C1 segment of cervical spinal cord (tissue), 14 donors: ENCODE measurements around the gene AAK1.

ENCODE experiments used
- DNase-seq, 14 donors: peaks; one replicate each; lab custom pipeline; 2025; lab: John Stamatoyannopoulos, UW

The AAK1 gene

DNA sequence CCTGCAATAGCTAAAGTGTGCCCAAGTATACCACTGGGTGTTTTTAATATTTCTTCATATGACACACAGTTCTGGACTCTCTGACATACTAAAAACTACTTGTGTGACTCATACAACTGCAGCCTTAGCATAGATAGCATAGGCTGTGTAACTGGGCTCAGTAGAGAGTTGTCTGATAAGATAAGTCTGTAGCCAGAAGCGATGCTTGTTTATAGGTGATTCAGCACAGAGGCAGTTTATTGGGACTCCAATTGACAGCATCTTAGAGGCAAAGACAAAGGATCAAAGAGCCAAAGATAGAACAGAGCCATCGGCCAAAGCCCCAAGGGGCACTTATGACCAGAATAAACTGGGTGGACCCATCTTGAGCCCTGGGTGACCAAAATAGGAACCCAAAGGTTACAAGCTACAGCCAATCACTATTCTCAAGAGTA is 42.3 kb downstream of the AAK1 start:
- no peak for DNase-seq

DNA sequence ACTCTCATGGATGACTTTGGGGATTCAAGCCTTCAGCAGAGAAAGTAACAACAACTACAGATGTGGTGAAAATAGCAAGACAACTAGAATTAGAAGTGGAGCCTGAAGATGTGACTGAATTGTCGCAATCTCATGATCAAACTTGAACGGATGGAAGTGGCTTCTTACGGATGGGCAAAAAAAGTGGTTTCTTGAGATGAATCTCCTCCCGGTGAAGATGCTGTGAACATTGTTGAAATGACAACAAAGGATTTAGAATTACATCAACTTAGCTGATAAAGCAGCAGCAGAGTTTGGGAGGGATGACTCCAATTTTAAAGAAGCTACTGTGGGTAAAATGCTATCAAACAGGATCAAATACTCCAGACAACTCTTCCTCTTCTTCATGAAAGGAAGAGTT is 43.1 kb downstream of the AAK1 start:
- no peak for DNase-seq

DNA sequence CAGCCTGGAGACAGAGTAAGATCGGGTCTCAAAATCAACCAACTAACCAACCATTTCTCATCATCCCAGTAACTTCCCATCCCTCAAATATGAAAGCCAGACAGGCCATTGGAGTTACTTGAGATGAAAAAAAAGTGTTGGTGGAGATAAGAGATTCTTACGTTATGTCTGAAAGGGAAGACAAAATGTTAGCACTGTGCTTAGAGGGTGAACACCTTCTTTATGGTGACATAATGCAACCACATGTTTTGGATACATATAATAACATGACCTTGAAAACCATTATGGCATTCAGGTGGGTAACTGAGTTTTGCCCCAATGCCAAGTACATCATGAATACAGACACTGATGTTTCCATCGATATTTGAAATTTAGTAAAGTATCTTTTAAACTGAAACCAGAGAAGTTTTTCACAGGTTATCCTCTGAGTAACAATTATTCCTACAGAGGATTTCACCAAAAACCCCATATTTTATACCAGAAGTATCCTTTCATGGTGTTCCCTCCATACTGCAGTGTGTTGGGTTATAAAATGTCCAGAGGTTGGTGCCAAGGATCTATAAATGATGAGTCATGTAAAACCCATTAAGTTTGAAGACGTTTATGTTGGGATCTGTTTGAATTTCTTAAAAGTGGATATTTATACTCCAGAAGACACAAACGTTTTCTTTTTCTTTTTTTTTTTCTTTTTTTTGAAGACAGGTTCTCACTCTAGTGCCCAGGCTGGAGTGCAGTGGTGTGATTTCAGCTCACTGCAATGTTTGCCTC is 45.5 kb downstream of the AAK1 start:
- no peak for DNase-seq

DNA sequence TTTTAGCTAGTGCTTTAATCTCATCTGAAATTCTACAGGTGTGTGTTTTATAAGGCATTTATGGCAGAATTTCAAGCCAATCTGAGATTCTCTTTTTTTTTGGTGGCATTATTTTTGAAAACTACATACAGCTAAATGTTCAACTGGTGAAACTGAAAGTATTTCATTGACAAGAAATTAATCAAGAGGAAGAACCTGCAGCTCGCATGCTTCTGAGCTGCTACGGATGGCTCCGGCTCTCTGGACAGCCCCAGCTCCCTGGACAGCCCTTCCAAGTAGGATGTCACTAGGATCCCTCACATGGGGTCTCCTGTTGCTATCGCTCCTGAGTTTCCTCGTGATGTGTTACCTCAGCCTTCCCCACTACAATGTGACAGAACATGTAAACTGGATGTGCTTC is 46.4 kb downstream of the AAK1 start:
- DNase-seq = no peak

DNA sequence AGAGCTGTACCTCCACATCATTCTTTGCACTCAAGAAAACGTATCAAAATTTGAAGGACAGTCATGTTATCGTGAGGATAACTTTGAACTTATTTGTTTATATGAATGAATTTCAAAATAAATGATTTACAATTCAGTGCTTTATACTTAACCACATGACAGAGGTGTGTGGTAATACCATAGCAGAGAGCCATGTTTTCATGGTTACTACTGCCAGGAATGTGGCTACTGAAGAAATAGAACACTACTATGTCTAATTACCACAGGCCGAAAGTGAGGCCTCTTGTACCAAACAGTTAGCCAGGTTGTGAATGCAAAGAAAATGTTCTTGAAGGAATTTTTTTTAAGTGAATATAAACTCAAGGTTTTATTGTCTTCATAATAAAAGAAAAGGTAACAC is 49.2 kb downstream of the AAK1 start:
- DNase-seq = no peak

DNA sequence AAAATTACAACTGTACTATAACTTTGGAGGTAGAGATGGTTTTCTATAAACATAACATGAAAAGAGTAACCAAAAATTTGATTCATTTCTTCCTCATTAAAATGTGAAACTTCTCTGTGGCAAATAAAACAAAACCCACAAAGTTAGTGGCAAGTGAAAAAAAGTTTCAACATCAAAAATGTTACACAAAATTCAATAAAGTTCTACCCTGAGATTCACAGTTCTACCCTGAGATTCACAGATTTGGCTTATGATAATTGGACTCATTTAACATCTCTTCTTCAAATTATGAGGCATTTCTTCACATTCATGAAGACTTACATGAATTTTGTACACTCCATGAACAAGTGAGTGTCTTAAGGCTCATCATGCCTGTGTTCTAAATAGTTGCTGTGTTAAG is 51.0 kb downstream of the AAK1 start:
- no peak for DNase-seq

DNA sequence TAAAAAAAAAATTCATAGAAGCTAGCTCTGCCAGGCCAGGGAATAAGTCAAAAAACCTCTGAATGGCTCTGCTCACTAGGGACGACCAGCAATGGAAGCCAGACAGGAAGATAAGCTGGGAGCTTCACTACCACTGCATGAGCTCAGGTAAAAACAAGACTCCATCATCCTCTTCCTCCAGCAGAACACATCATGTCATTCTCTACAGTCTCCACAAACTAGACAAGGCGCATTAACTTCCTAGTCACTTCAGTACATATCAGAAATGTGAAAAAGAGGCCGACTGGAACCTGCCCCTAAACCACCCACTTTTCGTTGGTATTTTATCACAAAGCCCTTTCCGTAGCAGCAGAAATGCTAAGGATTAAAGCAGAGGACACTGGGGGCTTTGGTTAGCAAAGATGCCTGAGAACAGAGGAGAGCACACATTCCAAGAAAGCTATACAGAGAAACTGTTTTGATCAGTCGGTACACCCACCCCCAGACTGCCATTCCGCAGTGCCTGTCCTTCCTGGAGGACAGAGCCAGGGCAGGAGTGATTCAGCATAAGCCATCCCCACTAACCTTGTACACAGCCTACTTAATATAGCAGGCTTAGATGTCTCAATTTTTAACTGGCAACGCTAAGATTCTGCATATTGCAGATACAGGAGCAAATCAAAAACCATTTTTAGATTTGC is 53.4 kb downstream of the AAK1 start:
- no peak for DNase-seq

DNA sequence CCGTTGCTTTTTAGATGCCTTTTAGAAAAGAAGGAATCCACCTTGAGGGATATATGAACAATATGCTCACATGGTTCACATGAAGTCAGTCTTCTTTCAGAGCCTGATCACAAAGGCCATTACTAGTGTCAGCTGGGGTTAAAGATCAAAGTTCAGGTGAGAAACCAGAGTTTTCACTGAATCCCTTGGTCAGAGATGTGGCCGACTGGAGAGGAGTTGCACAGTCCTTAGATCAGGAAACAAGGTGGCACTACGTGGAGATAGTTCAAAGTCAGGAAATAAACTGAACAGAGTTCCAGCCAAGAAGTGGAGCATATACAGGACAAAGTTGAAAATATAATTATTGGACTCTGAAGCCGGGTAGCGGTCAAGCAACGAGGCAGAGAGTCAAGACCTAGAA is 54.6 kb downstream of the AAK1 start:
- no peak for DNase-seq

DNA sequence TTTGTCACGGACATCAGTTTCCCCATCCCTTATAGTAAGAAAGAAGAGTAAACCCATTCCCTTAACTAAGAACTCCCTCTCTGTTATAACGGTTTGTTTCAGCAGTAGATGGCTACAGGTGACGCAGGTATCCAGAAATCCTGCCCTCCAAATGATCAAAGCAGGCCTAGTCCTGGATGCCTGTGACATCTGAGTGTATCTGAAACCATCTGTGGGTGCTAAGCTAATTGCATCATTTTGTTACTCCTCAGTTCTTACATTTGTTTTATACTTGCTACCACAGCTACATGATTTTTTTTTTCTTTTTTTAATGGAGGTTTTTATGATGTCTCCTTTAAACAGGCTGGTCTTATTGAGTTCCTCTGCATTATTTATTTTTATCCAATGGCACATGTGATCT is 55.1 kb downstream of the AAK1 start:
- no peak for DNase-seq

DNA sequence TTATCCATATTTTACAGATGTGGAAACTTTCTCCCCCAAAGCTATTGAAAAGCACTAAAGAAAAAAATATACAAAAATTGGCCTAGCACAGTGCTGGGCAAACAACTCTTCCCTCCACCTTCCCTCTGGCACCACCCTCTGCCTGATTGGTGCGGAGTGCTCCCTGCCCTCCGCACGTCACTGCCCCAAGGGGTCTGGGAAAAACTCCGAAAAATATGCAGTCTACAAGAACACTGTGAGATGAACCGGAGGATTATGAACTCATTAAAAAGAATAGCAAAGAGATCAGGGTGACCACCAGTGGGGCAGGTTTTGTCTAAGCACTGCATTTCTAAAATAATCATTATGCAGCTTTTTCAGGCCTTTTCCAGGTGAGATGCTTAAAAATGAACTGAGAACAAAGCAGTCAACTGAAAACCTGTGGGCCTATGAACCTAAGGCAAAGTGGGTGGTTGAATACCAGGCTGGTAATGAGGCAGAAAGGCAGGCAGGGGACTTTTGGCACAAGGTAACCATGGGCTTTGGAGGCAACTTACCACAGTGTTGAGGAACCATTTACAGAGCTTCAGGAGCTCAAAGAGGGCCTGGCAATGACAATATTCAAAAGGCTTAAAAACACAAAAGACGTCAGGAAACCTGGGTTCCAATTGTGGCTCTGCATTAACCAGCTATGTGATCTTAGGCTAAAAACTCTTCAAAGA is 57.5 kb downstream of the AAK1 start:
- DNase-seq = no peak

DNA sequence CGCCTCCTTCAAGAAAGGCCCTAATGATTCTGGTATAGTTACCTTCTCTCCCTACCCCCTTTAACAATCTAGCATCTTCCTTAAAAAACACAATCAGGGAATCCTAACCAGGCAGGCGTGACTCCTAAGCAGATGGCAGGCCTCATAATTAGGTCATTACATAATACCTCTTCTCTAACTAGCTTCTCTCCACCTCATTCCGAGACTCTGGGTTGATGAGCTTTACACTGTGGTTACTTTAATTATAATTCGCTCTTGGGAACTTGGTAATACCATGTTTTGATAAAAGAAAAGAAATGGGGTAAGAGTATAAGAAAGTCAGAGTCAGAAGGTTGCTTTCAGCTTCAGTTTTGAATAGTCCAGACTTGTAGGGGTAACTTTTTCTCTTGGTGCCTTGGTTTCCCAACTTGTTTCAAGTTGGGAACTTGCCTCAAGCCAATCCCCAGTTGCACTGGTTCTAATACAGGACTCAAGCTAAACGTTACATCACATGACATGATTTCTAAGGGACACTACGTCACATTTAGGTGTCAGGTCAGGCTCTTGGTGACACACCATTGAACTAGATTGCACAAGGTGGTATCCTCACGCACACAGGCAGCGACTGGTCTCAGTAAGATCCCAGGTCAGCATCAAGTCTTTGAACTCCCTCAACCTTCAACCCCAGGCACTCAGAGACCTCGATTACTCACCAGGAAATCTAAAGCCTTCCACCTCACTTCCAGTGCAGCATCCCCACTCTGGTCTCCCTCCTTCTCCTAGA is 59.2 kb downstream of the AAK1 start:
- DNase-seq = peak in 1 of 14 donors; percentile 69

DNA sequence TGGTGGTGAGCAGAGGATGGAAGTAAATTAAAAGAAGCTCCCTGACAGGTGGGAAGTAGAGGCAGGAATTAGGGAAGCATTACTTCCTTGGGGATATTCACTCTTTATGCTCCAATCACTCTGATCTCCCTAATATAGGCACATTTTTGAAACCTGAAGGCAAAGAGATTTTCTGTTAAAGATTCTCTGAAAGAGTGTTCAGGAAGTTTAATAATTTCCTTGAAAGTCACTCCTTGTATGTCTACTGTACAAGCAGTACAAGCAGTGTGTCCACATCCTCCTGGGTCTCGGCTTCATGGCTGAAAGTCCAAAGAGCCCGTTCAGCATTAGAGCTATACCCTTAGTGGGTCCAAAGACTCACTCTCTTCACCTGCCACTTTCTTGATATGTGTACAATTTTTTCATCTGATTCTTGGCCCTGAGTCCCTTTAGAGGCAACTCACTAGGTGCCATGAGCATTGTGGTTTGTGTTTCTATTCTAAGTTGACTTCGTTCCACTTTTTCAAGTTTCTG is 60.2 kb downstream of the AAK1 start:
- DNase-seq = no peak

DNA sequence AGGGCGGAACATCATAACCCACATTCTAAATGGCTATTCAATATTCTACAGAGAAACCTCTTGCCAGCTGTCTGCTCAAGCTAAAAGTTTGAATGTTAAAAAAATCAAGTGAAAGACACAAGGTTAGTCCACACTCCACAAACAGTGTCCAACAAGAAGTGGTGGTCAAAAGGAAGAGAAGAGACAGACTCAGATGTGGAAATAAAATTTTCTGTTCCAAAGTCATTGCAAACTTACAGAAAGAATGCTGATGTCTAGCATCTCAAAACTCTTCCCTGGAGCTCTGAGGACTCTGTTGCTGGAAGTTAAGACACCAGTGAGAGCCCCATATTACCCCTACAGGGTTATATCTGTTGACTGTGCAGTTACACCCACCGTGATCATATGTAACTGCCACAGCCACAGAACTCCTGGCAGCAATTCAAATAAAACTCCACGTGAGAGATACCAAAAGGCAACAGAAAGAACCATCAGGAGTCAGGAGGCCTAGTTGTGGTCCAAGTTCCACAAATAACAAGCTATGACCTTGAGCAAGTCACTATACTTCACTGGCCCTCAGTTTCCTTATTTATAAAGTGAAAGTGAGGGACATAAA is 60.9 kb downstream of the AAK1 start:
- no peak for DNase-seq

DNA sequence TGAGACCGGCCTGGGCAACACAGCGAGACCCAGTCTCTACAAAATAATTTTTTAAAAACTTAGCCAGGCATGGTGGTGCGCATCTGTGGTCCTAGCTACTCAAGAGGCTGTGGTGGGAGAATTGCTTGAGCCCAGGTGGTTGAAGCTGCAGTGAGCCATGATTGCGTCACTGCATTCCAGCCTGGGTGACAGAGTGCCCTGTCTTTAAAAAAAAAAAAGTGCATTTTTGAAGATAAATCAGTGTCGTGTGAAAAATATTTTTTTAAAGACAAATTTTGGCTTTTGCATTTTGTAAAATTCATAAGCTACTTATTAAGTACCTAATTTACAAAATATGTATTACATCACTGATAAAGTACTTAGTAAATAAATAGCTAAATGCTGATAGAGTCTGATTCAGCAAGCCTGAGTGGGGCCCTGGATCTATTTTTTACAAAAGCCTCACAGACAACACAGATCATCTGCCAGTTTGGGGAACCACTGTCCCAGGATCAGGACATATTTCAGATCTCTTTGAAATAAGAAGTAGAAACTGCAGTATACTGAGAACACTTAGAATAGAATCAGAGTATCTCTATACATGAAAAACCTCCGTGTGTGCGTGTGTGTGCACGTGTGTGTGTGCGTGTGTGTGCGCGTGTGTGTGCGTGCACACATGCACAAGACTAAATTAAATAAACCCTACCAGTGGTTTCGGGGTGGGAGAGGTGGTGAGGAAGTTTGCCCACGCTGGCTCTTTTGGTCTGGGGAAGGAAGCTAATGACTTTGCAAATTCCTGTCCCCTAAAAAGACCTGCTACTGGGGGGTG is 61.6 kb downstream of the AAK1 start:
- DNase-seq = peak in 3 of 14 donors; percentile 7 to 12 (median 12)

DNA sequence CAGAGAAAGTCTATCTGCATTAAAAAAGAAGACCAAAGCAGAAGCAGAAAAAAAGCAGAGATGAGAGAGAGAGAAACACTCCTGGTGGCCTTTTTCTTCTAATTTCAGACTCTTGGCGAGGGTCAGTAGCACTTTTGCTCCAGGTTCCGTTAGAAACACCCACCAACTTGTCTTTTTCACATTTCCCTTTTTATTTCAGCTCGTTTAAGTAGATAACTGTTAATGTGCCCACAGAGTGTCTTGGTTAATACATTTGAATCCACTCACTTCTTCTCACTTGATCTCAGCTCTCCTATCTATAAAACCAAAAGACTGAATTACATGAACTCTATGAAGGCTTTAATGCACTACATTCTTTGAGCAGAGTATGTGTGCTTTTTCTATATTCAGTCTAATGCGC is 63.1 kb downstream of the AAK1 start:
- no peak for DNase-seq

DNA sequence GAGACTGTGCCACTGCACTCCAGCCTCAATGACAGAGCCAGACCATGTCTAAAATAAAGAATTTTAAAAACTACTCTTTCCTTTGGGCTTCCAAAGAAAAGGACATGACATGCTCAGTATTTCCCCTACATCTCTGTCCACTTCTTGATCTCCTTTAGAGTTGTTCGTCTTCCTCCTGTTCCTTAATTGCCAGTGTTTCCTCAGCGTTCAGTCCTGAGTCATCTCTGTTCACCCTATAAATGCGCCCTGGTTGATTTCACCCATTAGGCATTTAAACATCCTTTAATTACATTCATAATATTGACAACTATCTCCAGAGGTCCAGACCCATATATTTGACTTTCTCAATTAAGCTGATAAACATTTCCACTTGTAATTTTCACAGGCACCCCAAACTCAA is 64.0 kb downstream of the AAK1 start:
- no peak for DNase-seq

DNA sequence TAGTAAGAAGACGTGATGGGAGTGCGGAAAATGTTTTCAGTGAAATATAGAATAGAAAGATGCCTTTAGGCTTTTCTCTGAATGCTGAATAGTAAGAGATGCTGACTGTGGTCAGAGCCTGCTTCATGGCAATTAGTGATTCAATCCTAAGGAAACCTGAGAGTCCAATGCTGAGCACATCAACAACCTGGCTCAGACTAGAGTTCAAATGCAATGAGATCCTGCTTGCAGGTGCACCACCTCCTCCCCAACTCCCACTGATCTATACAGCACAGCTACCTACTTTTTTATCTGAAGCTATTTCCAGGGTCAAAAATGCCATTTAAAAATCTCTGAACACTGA is 65.4 kb downstream of the AAK1 start:
- DNase-seq = no peak

DNA sequence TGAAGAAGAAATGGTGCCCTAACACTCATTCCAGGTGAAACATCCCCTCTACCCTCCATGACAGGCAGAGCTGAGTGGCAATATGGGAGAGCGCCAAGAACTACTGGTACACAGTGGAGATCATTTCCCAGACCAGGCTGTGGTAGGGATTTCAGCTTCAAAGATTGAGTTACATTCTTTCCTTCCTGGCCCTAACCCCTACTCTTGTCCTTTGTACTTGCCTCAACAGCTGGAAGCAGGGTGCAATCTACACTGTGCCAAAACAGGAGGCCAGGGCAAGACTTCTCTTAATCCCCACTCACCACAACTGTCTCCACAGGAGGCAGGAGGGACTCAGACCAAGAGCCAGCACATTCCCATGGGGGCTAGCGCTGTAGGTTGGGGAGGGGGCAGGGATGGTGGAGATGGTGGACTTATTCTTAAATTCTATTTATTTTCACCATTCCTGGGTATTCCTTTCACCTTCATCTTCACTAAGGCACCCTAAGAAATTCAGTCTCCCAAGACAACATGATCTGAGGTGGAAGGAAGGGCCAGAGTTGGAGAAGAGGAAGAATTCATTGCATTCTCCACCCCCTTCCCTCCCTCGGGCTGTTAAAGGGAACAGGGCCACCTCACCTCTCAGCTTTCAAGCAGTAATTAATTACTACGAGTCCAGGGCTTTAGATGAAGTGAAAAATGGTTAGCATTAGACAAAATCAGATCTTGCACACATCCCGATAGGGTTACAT is 65.9 kb downstream of the AAK1 start:
- no peak for DNase-seq

DNA sequence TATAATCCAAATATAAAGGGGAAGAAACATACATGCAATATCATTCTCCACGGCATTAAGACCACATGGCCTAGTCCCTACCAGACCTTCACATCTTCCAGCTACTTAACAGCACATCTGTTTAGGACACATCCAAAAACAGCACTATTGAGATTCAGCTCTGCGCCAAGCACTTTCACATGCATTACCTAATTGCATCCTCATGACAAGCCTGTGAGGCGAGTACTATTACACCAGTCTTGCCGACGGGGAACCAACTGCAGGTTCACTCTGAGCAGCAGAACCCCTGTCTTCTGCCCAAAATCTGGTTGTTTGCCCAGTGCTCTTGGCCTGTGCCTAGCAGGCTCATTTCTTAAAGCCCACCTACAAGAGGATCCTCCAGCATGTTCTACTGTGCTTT is 66.7 kb downstream of the AAK1 start:
- no peak for DNase-seq

DNA sequence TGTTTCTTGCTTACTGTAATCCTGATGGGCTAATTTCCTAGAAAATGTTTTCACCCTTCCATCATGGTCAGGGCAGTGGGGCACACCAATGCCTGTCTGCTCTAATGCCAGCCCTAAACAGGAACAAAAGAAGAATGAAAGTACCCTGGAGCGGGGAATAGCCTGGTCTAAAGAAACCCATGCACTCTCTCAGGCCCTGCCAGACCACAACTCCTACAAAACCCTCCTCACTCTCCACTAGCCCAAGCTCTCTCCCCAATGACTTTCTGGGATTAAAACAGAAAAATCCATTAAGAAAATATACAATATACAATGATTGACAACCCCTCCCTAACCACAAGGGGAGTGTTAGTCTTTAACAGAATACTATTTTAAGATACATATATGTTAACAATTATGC is 67.6 kb downstream of the AAK1 start:
- no peak for DNase-seq
